Hepatic stellate cell (primary cell): ENCODE results near the gene MRPS9.

Experiments
- DNase-seq: peaks from one replicate; pipeline ENCODE4 v3.0.0; 2011; ENCODE audit warnings: low spot score

MRPS9 gene

GRCh38 chr2:105125428-105125827, 87.6 kb downstream of the MRPS9 start:
- no peak for DNase-seq

- no peak for DNase-seq
Measured at GRCh38 chr2:105125920-105126319, 88.1 kb downstream of the MRPS9 start.

GRCh38 chr2:105126336-105126735, 88.5 kb downstream of the MRPS9 start:
- DNase-seq, result no peak

- DNase-seq, result no peak
Measured at GRCh38 chr2:105127289-105127915, 89.5 kb downstream of the MRPS9 start.

- DNase-seq, result no peak
Measured at GRCh38 chr2:105129722-105130232, 91.9 kb downstream of the MRPS9 start.

GRCh38 chr2:105130546-105130945, 92.7 kb downstream of the MRPS9 start:
- DNase-seq, result no peak

- no peak for DNase-seq
Measured at GRCh38 chr2:105134081-105134480, 96.2 kb downstream of the MRPS9 start.

GRCh38 chr2:105135436-105135835, 97.6 kb downstream of the MRPS9 start:
- no peak for DNase-seq

GRCh38 chr2:105136394-105136793, 98.5 kb downstream of the MRPS9 start:
- no peak for DNase-seq

- no peak for DNase-seq
Measured at GRCh38 chr2:105138643-105139042, 100.8 kb downstream of the MRPS9 start.

GRCh38 chr2:105139556-105140239, 101.8 kb downstream of the MRPS9 start:
- DNase-seq, result no peak

- DNase-seq, result no peak
Measured at GRCh38 chr2:105140240-105140568, 102.3 kb downstream of the MRPS9 start.

- no peak for DNase-seq
Measured at GRCh38 chr2:105141099-105141614, 103.3 kb downstream of the MRPS9 start.

- no peak for DNase-seq
Measured at GRCh38 chr2:105142239-105142638, 104.4 kb downstream of the MRPS9 start.

GRCh38 chr2:105143094-105143466, 105.2 kb downstream of the MRPS9 start:
- DNase-seq, result no peak

GRCh38 chr2:105143467-105144151, 105.7 kb downstream of the MRPS9 start:
- no peak for DNase-seq

- no peak for DNase-seq
Measured at GRCh38 chr2:105144152-105144940, 106.5 kb downstream of the MRPS9 start.

- DNase-seq, result no peak
Measured at GRCh38 chr2:105144941-105145300, 107.1 kb downstream of the MRPS9 start.

- no peak for DNase-seq
Measured at GRCh38 chr2:105149272-105149671, 111.4 kb downstream of the MRPS9 start.
